MCF 10A (cell line): ENCODE data around the gene GAPT. TPM values are rescaled to one million over a fixed set of nuclear protein-coding genes. Genes with fewer than 3 reads are reported as not detected.
A peak's percentile ranks its signal among the peaks of the same experiment; 100 is the strongest.

Source experiments
- BruUV-seq: library from RNA; stranded (reverse); fragments of 400-500 nt; replicated peaks from 2 replicates; lab custom pipeline; 2021; lab: Mats Ljungman, UMichigan
- CTCF ChIA-PET: fragments of 300-600 bp; sonication (Branson Sonifier 250); formaldehyde crosslinking; extraction: SDS; loops from one replicate; lab custom pipeline; 2021; ENCODE audit warnings: antibody characterized with exemption, inconsistent platforms; lab: Yijun Ruan, JAX
- POLR2A ChIA-PET: fragments of 300-600, 350-650 bp; sonication (Branson Sonifier 250); formaldehyde crosslinking; extraction: SDS; loops from one replicate; lab custom pipeline; 2020; ENCODE audit warnings: antibody characterized with exemption, inconsistent platforms; lab: Yijun Ruan, JAX
- DNase-seq: peaks from one replicate; pipeline ENCODE4 v3.0.0-alpha.2; 2018; ENCODE audit not compliant: unreplicated experiment
- H3K27ac Mint-ChIP-seq: one replicate; pipeline ENCODE4 v1.8.0; 2022; ENCODE audit warnings: mild to moderate bottlenecking, low read depth, mixed read lengths; ENCODE audit not compliant: unreplicated experiment
- H3K27me3 Mint-ChIP-seq: one replicate; pipeline ENCODE4 v1.8.0; 2022; ENCODE audit warnings: mixed read lengths; ENCODE audit not compliant: insufficient read depth, unreplicated experiment
- H3K36me3 Mint-ChIP-seq: one replicate; pipeline ENCODE4 v1.8.0; 2022; ENCODE audit warnings: mild to moderate bottlenecking, moderate library complexity, mixed read lengths; ENCODE audit not compliant: insufficient read depth, unreplicated experiment
- H3K4me1 Mint-ChIP-seq: one replicate; pipeline ENCODE4 v1.8.0; 2022; ENCODE audit warnings: mixed read lengths; ENCODE audit not compliant: insufficient read depth, unreplicated experiment
- H3K4me3 Mint-ChIP-seq: one replicate; pipeline ENCODE4 v1.8.0; 2022; ENCODE audit warnings: mild to moderate bottlenecking, moderate library complexity, mixed read lengths; ENCODE audit not compliant: unreplicated experiment
- H3K9me3 Mint-ChIP-seq: one replicate; pipeline ENCODE4 v1.8.0; 2022; ENCODE audit warnings: mixed read lengths; ENCODE audit not compliant: unreplicated experiment
- intact Hi-C: fragments of 100-400 bp; cut with micrococcal nuclease; formaldehyde crosslinking; loops from 2 replicates; pipeline ENCODE4 v1.14.1; 2022
- total RNA-seq: library from RNA; stranded (reverse); gene quantifications from 2 replicates; pipeline ENCODE4 v1.2.3, GENCODE V29; 2022
- TF ChIP-seq, protein P1 (sequence below): fragments of 200-600 bp; IDR thresholded peaks from one replicate; pipeline ENCODE4 v1.8.0; 2022; ENCODE audit warnings: antibody characterized with exemption, mild to moderate bottlenecking; ENCODE audit not compliant: unreplicated experiment

GAPT gene
- total RNA-seq, 1 experiment from 2014 or later: not detected

DNA sequence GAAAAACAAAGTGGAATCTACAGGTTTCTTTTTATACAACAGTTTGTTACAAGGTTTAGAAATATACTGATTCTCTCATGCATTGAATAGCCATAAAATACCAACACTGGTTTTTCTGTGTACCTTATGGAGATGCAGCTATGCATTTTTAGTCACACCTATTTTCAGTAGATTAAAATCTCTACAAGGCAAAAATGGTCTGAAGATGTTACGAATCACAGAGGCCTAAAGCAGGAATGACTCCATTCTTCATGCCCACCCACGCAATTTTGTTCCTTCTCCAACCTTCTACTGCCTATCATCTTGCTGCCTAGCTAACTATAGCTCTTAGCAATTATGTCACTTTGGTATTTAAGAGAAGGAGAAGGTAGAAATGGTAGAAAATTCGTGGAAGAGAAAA lies 41.2 kb upstream of the GAPT start:
- TF ChIP-seq, protein P1, sequence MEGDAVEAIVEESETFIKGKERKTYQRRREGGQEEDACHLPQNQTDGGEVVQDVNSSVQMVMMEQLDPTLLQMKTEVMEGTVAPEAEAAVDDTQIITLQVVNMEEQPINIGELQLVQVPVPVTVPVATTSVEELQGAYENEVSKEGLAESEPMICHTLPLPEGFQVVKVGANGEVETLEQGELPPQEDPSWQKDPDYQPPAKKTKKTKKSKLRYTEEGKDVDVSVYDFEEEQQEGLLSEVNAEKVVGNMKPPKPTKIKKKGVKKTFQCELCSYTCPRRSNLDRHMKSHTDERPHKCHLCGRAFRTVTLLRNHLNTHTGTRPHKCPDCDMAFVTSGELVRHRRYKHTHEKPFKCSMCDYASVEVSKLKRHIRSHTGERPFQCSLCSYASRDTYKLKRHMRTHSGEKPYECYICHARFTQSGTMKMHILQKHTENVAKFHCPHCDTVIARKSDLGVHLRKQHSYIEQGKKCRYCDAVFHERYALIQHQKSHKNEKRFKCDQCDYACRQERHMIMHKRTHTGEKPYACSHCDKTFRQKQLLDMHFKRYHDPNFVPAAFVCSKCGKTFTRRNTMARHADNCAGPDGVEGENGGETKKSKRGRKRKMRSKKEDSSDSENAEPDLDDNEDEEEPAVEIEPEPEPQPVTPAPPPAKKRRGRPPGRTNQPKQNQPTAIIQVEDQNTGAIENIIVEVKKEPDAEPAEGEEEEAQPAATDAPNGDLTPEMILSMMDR: no peak
- no TSS peak for BruUV-seq
- Mint-ChIP-seq H3K27me3 (no peaks in the 10 kb centered on the region), H3K9me3 (no peaks in the 10 kb centered on the region), H3K4me3 (no peak overlapping the region), H3K27ac (no peak overlapping the region), H3K4me1 (peaks cover 23% of the 10 kb centered on the region), H3K36me3 (peaks cover 40% of the 10 kb centered on the region)
- ChIA-PET POLR2A (interaction anchor here (0.9 to 1.1 kb wide), 3 partner anchors 9 to 262 kb away, joined by 3 to 5 read pairs (median 4); no protein-coding TSS in a partner anchor), CTCF (interaction anchor here (1.0 kb wide), 1 partner anchor 10 kb away, joined by 4 read pairs; the partner anchor contains the start of gene PLK2)
- DNase-seq: no peak
- intact Hi-C loops: loop anchor here (5.0 to 10.0 kb wide), 3 partner anchors 135 to 453 kb away; no protein-coding TSS in a partner anchor

DNA sequence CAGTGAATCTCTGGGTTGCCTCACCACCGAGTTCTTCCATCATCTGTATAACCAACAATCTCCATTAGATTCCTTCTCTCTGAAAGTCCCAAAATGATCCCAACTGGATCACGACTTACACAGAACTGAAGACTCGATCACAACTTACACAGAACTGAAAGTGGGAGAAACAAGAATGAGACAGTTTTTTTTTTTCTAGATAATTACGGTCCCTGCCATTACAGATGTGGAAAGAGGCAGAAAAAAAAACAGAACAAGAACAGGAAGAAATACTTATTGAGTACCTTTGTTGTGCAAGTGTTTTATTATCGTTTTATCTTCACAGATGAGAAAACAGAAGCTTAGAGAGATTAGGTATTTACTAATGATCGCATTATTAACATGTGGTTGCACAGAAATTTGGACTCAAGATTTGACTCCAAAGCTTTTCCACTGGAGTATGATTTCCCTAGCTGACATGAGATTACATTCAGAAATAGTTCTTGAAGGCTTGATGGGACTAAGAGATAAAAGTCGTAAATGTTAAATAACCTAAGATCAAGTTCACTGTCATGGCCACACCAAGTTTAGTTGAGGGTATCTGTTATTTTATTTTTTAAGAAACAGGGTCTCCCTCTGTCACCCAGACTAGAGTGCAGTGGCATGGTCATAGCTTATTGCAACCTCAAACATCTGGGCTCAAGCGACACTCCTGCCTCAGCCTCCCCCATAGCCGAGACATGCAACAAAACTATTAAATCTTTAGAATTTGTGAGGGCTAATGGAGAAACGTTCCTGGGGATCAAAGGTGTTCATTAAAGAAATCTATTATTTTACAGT lies 40.2 kb upstream of the GAPT start:
- intact Hi-C loops: loop anchor here (5.0 to 10.0 kb wide), 3 partner anchors 136 to 454 kb away; no protein-coding TSS in a partner anchor
- CTCF ChIA-PET: interaction anchor here (0.7 to 1.0 kb wide), 3 partner anchors 9 to 1213 kb away, joined by 4 to 5 read pairs (median 5); partner anchors contain the start of gene PLK2
- H3K27ac Mint-ChIP-seq: no peak overlapping the region
- no peaks in the 10 kb centered on the region for H3K27me3 Mint-ChIP-seq
- BruUV-seq: no TSS peak
- H3K9me3 Mint-ChIP-seq: no peaks in the 10 kb centered on the region
- no peak for DNase-seq
- H3K4me3 Mint-ChIP-seq: no peak overlapping the region
- POLR2A ChIA-PET: interaction anchor here (0.7 to 1.1 kb wide), 3 partner anchors 8 to 263 kb away, joined by 3 read pairs; no protein-coding TSS in a partner anchor
- H3K4me1 Mint-ChIP-seq: peaks cover 30% of the 10 kb centered on the region
- peaks cover 50% of the 10 kb centered on the region for H3K36me3 Mint-ChIP-seq
- TF ChIP-seq, protein P1: no peak

DNA sequence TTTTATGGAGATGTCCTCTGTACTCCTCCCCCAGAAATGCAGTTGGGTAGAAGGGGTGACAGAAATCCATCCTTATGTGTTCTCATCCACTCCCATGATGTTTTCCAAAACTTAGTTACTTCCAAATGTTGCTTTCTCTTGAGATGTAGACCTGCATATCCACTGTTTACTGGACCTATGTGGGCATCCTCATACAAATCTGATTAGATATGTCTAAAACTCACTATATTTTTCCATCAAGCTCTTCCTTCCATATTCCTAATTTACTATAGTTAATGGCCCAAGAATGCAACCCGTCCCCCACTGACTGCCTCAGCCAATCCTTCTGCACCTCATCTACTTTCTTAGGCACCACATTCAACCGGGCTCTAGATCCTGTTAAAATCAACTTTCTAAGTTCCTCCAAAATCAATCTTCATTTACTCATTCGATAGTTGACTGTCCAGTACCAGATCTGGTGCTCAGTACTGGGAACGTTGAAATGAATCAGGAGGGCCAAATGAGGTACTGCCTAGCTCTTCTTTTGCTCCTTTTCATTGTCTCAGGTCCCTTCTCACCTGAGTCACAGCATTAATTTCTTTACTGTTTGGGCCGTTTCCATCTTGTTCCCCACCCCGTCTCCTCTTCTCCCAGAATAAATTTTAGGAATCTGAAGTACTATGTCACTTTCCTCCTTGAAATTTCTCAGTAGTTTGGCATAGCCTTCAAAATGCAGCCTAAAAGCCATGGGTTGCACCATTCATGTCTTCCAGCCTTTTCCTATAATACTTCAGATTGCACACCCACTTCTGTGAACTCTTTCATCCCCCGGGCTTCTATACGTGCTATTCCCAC lies 39.3 kb upstream of the GAPT start:
- Mint-ChIP-seq H3K27ac (peak overlapping the region; percentile 55), H3K36me3 (peaks cover 53% of the 10 kb centered on the region), H3K4me3 (peak overlapping the region; percentile 1), H3K27me3 (no peaks in the 10 kb centered on the region), H3K9me3 (no peaks in the 10 kb centered on the region), H3K4me1 (peaks cover 35% of the 10 kb centered on the region)
- TF ChIP-seq, protein P1: no peak
- ChIA-PET POLR2A (interaction anchor here (0.8 kb wide), 1 partner anchor 212 kb away, joined by 3 read pairs; no protein-coding TSS in a partner anchor), CTCF (no interaction called here)
- no peak for DNase-seq
- BruUV-seq: no TSS peak
- intact Hi-C loops: loop anchor here (5.0 to 10.0 kb wide), 3 partner anchors 137 to 455 kb away; no protein-coding TSS in a partner anchor
